Esophagus squamous epithelium (tissue), 4 donors: Measurements from ENCODE around the gene ST3GAL2.

Source experiments
- POLR2A ChIP-seq, 4 donors: fragments of 450-650 bp; IDR thresholded peaks; one replicate each; pipeline ENCODE4 v1.6.1; 2017; ENCODE audit warnings: antibody characterized with exemption in 4 of 4, mild to moderate bottlenecking in 4 of 4, moderate library complexity in 3 of 4
- TF ChIP-seq, protein P1 (sequence below), 6 experiments: fragments of 450-650 bp in 4 of 6; fragments of 200-600 bp in 2 of 6; sonication (generic) in 2 of 6; IDR thresholded peaks; one replicate each; pipeline ENCODE4 v1.5.1; 2016 to 2019; ENCODE audit warnings: antibody characterized with exemption in 6 of 6, mild to moderate bottlenecking in 4 of 6, moderate library complexity in 4 of 6

DNA sequence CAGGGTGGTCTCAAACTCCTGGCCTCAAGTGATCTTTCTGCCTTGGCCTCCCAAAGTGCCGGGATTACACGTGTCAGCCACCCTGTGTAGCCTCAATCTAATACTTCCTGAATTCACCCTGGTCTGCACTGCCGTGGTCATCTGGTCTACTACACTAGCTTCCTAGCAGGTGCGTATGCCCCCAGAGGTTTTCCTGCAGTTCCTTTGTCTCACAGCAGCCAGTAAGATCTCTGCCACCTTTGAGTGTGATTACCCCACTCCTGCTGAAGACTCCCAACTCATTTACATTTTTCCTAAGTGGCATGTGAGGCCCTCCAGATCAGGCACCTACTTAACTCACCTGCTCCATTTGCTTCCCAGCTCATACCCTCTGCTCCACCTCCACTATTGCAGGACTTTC, 97.3 kb downstream of the ST3GAL2 start:
- TF ChIP-seq, protein P1, sequence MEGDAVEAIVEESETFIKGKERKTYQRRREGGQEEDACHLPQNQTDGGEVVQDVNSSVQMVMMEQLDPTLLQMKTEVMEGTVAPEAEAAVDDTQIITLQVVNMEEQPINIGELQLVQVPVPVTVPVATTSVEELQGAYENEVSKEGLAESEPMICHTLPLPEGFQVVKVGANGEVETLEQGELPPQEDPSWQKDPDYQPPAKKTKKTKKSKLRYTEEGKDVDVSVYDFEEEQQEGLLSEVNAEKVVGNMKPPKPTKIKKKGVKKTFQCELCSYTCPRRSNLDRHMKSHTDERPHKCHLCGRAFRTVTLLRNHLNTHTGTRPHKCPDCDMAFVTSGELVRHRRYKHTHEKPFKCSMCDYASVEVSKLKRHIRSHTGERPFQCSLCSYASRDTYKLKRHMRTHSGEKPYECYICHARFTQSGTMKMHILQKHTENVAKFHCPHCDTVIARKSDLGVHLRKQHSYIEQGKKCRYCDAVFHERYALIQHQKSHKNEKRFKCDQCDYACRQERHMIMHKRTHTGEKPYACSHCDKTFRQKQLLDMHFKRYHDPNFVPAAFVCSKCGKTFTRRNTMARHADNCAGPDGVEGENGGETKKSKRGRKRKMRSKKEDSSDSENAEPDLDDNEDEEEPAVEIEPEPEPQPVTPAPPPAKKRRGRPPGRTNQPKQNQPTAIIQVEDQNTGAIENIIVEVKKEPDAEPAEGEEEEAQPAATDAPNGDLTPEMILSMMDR (IDR thresholded peaks at IDR 0.05) = no peak
- no peak for TF ChIP-seq POLR2A (IDR thresholded peaks at IDR 0.05)
